ELR (cell line): Measurements from ENCODE around the gene SLC12A7.
"Not testable (repeated sequence)": the region's sequence is repeated elsewhere in the genome, so short reads cannot be mapped to it uniquely, and the experiment has no call there.

Source experiments
- DNase-seq: peaks from one replicate; pipeline ENCODE4 v3.0.0-alpha.2; 2015; ENCODE audit warnings: low read depth

SLC12A7 gene

DNA sequence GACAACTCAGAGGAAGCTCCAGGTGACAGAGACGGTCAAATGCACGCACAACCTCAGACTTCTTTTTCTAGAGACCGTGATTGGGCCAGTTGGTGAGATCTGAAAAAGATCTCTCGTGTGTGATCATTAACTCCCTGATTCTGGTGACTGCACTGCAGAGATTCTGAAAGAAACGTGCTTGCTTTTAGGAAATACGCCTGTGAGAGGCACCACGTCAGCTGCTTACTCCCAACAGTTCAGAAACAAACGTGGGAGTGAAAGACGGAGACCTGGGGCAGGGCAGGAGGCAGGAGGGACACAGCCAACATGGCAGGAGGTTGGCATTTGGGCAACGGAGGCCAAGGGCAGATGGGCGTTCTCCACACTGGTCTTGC, 15.9 kb downstream of the SLC12A7 start:
- DNase-seq, result no peak

GRCh38 chr5:1095302-1095989, 16.4 kb downstream of the SLC12A7 start:
- DNase-seq, result no peak

- no peak for DNase-seq
These were observed 17.1 kb downstream of the SLC12A7 start for GRCh38 chr5:1094670-1095190.

- no peak for DNase-seq
These were observed 18.5 kb downstream of the SLC12A7 start for GRCh38 chr5:1093361-1093760.

- no peak for DNase-seq
These were observed 19.7 kb downstream of the SLC12A7 start for GRCh38 chr5:1092122-1092521.

GRCh38 chr5:1091632-1092031, 20.2 kb downstream of the SLC12A7 start:
- DNase-seq, result no peak

DNA sequence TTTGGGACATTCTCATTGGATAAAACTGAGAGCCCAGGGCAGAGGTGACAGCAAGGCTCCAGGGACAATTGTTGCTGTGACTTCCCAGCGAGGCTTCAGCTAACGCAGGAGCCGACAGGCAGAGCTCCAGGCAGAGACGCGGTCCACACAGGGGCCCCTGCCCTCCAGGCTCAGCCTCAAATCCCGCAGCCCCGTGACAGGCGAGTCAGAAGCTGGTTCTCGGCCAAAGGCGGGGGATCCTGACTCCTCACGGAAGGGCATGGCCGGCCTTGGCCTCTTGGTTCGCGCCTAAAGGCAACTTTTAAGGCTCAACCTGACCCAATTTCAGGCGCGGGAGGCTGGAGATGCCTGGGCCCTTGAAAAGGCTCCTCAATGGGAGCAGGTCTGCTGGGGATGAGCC, 21.3 kb downstream of the SLC12A7 start:
- DNase-seq, result no peak

DNA sequence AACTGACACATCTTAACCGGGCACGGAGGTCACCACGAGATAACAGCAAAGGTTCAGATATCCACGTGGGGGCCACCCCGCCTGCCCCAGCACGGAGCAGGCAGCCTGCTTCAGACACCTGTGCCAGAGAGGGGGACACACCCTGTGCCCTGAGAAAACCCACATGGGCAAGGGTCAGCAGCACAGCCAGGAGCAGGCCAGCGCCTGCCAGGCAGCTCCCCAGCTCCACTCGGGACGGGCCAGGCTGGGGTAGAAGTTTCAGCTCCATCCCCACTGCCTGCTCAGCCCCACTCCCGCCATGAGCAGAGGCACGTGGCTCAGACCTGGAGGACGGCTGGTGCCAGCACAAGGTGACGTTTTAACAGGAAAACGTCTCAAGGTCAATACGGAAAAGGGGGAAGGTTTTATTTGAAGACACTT, 22.2 kb downstream of the SLC12A7 start:
- no peak for DNase-seq

DNA sequence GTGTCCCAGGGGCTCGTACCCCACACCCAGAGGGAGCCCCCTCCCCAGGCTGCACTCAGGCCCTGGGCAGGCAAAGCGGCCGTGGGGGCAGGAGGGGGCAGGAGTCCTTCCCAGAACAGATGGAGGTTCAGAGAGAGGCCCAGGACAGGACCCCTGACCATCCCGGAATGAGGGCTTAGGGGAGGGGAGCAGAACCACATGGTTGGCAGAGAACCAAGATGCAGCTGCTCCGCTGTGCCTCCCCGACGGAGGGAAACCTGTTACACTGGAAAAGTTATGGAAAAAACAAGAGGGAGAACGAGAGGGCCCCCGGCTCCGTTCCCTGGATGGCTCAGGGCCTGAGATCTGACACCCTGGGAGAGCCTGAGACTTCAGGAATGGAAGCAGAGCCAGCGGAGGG, 22.7 kb downstream of the SLC12A7 start:
- DNase-seq, result no peak

GRCh38 chr5:1088726-1089125, 23.1 kb downstream of the SLC12A7 start:
- no peak for DNase-seq

- no peak for DNase-seq
These were observed 23.8 kb downstream of the SLC12A7 start for GRCh38 chr5:1088031-1088430.

GRCh38 chr5:1087428-1087827, 24.4 kb downstream of the SLC12A7 start:
- DNase-seq, result no peak

DNA sequence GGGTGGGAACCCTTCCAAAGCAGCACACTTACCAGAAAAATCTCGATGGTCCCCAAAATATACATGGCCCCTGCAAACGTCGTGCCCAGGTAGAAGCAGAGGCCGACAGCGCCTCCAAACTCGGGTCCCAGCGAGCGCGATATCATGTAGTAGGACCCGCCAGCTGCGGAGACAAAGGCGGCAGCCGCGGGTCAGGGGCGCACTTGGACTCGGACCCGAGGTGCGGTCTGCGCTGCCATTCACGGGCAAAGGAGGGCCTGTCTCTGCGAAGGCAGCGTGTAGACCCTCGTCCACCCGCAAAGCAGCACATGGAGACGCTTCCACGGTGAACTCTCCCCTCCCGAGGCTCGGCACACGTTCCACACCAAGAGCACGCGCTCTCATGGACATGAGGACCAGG, 25.0 kb downstream of the SLC12A7 start:
- no peak for DNase-seq

GRCh38 chr5:1086137-1086536, 25.7 kb downstream of the SLC12A7 start:
- DNase-seq, result no peak

DNA sequence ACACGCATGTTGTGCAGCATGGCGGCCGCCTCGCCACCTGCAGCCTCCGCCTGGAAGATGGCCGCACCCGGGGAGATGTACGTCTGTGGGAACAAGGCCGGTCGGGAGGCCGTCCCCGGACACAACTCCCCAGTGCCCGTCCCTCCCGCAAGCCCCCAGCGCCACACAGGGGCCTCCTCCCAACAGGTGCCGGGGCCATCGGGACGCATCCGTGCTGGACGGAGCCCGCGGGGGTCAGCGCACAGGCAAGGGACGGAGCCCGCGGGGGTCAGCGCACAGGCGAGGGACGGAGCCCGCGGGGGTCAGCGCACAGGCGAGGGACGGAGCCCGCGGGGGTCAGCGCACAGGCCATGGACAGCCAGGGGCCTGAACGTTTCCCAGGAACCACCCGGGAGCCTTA, 26.5 kb downstream of the SLC12A7 start:
- no peak for DNase-seq

- DNase-seq, result no peak
These were observed 27.8 kb downstream of the SLC12A7 start for GRCh38 chr5:1083823-1084605.

DNA sequence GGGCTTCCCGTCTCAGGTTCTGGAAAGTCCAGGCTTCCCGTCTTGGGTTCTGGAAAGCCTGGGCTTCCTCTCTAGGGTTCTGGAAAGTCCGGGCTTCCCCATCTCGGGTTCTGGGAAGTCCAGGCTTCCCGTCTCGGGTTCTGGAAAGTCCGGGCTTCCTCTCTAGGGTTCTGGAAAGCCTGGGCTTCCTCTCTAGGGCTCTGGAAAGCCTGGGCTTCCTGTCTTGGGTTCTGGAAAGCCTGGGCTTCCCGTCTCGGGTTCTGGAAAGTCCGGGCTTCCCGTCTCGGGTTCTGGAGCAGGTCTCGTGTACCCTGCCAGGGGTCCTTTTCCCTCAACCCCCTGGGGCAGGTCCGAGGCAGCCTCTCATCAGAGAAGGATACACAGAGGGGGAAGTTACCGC, 28.8 kb downstream of the SLC12A7 start:
- DNase-seq, result not testable (repeated sequence)

DNA sequence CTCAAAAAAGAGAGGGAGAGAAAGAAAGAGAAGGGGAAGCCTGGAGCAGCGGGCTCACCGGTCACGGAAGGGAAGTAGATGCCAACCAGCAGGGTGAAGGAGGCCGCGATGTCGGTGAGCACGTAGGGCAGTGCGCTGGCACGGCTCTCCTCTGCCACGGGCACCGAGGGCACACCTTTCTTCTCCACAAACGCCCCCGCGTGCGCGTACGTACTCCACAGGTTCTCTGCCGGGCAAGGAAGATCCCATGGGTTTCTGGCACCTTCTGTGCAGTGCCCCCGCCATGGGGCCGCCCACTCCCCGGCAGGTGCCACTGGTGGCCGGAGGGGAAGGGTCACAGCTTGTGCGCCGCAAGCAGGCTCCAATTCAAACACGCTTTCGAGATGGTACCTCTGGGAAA, 30.3 kb downstream of the SLC12A7 start:
- DNase-seq, result no peak

GRCh38 chr5:1080432-1080831, 31.4 kb downstream of the SLC12A7 start:
- no peak for DNase-seq

DNA sequence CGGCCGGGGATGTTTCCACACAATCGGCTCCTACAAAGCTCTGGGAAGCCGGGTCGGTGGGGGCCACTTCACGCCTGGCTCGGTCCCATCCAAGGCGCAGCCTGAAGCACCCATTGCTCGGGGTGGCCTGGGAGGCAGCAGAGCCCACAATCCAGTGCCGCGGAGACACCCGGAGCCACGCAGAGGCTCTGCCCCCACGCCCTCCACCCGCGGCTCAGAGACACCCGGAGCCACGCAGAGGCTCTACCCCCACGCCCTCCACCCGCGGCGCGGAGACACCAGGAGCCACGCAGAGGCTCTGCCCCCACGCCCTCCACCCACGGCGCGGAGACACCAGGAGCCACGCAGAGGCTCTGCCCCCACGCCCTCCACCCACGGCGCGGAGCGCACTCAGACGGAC, 31.9 kb downstream of the SLC12A7 start:
- no peak for DNase-seq

GRCh38 chr5:1079486-1079885, 32.4 kb downstream of the SLC12A7 start:
- DNase-seq, result no peak

GRCh38 chr5:1078851-1079250, 33.0 kb downstream of the SLC12A7 start:
- DNase-seq, result no peak

GRCh38 chr5:1078206-1078605, 33.7 kb downstream of the SLC12A7 start:
- DNase-seq, result no peak
